Stimulated activated CD8-positive, alpha-beta memory T cell treated with anti-CD3 and anti-CD28 coated beads, Interleukin-4, amount 100 ng/mL, for 1 hour (primary cell): Measurements from ENCODE around the gene TTC33.
A peak's percentile ranks its signal among the peaks of the same experiment; 100 is the strongest.

Source experiments
- DNase-seq, 2 donors: peaks; one replicate each; pipeline ENCODE4 v3.0.0-alpha.2; 2020; ENCODE audit warnings: low read depth in 2 of 2, low spot score in 1 of 2

The TTC33 gene

DNA sequence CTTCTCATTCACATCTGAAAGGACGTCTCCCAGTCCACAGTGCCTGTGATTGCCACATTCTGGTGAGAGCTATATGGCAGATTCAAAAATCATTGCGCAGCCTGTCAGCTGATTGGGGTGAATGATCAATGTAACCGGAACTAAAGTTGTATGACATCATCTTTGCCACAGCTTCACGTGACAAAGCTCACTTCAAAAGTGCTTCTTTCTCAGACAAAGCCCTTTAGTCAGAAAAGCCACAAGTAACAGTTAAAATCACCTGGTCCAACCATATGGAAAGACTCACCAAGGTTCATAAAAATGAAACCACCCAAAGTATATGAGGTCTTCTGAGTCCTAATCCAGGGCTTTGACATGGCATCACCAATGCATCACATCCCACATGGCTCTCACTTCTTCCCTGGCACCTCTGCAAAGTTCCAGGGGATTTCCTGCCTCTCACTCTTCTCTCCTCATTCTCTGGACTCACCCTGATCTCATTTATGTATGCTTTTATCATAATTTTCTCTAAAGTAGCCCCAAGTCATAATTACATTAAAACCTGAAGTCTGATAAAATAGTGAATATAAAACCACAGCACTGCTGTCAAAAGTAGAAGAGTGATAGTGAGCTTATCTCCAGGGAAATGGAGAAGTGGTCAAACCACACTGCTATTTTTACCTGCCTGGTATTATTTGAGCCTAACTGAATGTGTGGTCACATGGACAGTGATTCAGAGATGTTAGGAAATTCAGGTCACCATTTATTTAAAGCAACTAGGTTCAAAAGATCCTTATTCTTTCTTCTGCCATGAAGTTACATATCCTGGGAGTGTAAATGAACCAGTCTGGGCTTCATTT, 269.1 kb downstream of the TTC33 start:
- no peak for DNase-seq

DNA sequence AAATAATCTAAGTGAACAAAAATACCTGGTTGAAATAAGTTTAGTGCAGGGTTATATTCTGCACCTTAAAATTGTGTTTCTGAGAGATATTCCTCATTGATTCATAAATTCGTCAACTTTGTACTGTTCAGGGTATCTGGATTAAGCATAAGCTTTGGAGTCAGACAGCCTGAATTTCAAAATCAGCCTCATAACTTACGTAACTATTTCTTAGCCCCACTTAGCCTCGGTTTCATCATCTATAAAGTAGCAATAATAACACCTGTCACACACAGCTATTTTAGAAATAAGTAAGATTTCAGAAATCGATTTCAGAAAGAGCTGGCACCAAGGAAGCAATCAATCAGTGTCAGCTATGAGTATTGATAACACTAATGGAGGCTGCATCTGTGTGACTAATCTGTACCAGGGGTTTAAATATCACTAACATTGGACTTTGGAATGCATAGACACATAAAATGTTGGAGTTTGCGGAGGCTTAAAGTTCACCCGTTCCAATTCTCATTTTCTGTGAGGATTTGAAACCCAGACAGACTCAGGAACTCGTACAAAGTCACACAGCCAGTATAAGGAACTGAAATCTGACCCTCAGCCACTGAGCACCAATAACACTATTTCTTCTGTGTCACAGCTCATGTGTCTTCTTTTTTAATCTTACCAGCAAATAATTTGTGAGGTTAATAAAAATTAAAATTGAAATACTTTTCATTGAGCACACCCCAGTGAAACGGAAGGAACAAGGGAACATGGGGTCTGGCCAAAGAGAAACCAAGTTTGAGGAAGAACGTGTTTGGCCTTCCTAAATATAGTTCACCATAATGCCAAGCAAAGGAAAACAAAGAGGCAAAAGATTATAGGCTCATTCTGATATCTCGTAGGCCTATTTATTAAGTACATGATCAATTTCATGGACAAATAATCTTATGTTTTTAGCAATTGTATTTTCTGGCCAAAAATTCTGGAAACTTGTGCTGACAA, 270.5 kb downstream of the TTC33 start:
- no peak for DNase-seq

DNA sequence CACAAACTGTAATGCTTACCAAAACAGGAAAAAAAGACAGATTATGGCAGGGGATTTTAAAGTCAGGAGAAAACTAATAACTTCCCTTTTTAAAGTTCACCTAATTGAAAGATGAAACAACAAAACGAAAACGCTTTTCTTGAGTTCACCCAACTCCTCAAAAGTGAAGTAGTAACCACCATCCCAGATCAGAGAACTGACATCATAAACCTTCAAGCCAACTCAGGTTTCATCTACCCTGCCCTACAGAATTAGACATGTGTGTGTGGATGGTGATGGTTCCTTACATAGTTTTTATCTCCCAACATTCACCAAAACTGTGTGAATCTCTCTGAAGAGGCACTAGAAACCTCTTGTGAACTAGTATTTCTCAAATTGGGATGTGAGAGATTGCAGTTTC, 271.3 kb downstream of the TTC33 start:
- no peak for DNase-seq

DNA sequence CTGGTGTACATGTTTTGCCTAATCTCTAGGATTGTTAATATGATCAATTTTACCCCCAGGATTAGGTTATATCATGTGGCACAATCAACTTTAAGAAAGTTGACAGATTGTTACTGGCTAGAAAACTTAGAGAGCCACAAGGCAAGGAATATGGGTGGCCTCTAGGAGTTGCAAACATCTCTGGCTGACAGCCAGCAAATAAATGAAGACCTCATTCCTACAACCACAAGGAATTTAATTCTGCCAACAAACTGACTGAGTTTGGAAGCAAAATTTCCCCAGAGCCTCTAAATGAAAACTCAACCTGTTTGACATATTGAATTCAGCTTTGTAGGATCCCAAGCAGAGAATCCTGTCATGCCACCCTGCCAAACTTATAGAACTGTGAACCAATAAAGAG, 272.4 kb downstream of the TTC33 start:
- no peak for DNase-seq

GRCh38 chr5:40481241-40481640, 274.5 kb downstream of the TTC33 start:
- no peak for DNase-seq

GRCh38 chr5:40480392-40480791, 275.4 kb downstream of the TTC33 start:
- peak in 1 of 2 donors; percentile 13 for DNase-seq

- DNase-seq, result no peak
Observed at GRCh38 chr5:40479939-40480338, 275.8 kb downstream of the TTC33 start.

- DNase-seq, result no peak
Observed at GRCh38 chr5:40478766-40479165, 277.0 kb downstream of the TTC33 start.

- DNase-seq, result no peak
Observed at GRCh38 chr5:40477856-40478546, 277.8 kb downstream of the TTC33 start.

DNA sequence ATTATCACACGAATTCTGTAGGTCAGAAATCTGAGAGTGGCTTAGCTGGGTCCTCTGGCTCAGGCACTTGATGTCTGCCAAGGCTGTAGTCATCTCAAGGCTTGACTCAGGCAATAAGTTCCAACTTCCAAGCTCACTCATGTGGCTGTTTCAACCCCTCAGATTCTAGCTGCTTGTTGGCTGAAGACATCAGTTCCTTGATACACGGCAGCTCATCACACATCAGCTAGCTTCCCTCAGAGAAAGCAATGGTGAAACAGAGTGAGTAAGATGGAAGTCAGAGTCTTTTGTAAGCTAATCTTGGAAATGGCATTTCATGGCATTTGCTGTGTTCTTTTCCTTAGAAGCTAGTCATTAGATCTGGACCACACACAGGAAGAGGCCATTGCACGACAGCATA, 280.2 kb downstream of the TTC33 start:
- no peak for DNase-seq

- no peak for DNase-seq
Observed at GRCh38 chr5:40474250-40474649, 281.5 kb downstream of the TTC33 start.

DNA sequence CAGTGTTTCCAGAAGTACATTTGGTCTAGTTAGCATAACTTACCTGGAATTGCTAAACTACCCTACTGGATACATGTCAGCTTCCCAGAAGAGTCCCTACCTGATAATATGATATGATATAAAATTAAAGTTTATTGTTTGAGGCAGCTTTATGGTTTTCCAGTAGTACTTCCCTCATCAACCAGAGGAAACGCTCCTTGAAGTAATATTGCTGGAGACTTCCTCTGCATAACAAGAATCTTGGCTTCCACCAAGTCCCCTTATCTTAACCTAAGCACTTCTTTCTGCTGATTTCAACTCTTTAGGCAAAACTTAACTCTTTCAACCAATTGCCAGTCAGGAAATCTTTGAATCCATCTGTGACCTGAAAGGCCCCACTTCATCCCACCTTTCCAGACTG, 290.3 kb downstream of the TTC33 start:
- DNase-seq, result no peak

- no peak for DNase-seq
Observed at GRCh38 chr5:40464511-40464910, 291.2 kb downstream of the TTC33 start.
